GM19239 (cell line): ENCODE results near the gene SCARF2.
"Not testable (repeated sequence)": the region's sequence is repeated elsewhere in the genome, so short reads cannot be mapped to it uniquely, and the experiment has no call there.

ENCODE experiments used
- DNase-seq: peaks from one replicate; pipeline ENCODE4 v3.0.0; 2011; ENCODE audit warnings: low spot score; ENCODE audit not compliant: insufficient read length
- FAIRE-seq: peaks from 2 replicates; lab custom pipeline; 2011; peaks lifted over from hg19 to GRCh38; lab: Jason Lieb, UNC

SCARF2 gene

GRCh38 chr22:20376281-20376680 is 61.3 kb downstream of the SCARF2 start:
- DNase-seq, FAIRE-seq: not testable (repeated sequence)
